ENCODE data around the gene PLPP7. TPM values are rescaled to one million over a fixed set of nuclear protein-coding genes. Genes with fewer than 3 reads are reported as not detected.

The PLPP7 gene
- total RNA-seq, 3 donors from 2014 or later: 0.58 to 9.7 (median 1.0) TPM

DNA sequence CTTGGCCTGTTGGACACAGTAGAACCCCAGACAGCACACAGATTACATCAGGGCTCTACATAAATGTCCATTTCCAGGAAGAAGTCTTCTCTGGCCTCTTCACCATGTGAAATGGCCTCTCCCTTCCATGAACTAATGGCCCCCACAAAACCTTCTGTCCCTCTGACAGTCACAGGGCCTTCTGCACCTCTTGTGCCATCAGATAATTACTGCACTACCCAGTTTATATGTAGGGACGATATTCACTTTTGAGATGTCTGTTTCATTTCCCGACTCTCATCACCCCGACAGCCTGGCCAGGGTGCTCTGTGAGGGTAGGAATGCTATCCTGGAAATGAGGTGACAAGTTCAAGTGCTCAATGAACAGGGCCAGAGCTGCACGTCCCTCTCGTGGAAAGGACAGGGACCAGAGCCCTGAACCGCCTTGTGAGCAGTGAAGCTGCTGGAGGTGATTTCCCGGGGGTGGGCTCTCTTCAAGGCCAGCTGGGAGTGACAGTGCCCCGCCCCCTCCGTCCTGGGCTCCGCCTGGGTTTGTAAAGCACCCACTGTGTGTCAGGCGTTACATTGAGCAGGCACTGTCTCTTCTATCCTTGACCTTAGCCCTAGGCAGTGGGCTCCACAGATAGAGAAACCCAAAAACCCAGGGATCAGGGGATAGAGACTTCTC, 10.2 kb upstream of the PLPP7 start:
- intact Hi-C loops (cut with DNase I, micrococcal nuclease): no loop called here
- H3K9me3 ChIP-seq: no peaks in the 10 kb centered on the region
- peak in 1 of 3 donors; percentile 47 for DNase-seq
- no peak overlapping the region for H3K4me3 ChIP-seq
- peaks cover 4% of the 10 kb centered on the region for H3K4me1 ChIP-seq (ENCODE audit: low read depth)
- no peak for ATAC-seq
- no peak for TF ChIP-seq CTCF (IDR thresholded peaks at IDR 0.05)
- no peaks in the 10 kb centered on the region for H3K36me3 ChIP-seq (ENCODE audit: low read depth)

DNA sequence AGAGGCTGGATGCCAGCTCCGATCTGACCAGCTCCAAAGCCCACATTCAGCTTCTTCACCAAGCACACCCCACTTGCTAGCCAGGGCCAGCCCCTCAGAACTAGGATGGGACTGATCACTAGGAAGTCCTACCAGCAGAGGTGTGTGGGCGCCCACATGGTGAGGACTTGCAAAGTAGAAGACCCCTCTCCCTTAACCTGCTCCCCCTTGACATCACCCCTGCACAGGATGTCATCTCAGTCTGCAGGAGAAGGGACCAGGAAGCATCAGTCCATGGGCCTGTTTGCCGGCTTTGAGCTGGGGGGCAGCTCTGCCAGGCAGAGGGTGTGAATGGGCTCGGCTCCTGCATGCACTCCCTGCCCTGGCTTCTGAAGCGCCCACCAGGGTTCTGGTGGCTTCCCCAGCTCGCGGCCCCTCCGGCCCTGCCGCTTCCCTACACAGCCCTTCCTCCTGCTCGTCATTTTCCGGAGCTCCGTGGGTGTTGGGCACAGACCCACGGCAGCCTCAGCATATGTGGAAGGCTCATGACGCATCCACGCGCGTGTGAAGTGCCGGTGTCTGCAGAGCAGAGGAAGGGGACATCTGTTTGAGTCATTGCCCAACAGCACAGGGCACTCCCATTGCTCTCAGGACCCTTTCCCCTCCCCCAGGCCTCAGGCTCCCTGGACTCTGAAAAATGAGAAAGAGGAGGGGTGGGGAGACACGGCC, 9.5 kb upstream of the PLPP7 start:
- intact Hi-C loops (cut with DNase I, micrococcal nuclease): no loop called here
- no peak for TF ChIP-seq CTCF (IDR thresholded peaks at IDR 0.05)
- H3K4me3 ChIP-seq: no peak overlapping the region
- H3K9me3 ChIP-seq: no peaks in the 10 kb centered on the region
- DNase-seq (no peak), ATAC-seq (no peak)
- no peaks in the 10 kb centered on the region for H3K36me3 ChIP-seq (ENCODE audit: low read depth)
- H3K4me1 ChIP-seq (ENCODE audit: low read depth): peaks cover 4% of the 10 kb centered on the region

- no peaks in the 10 kb centered on the region for H3K36me3 ChIP-seq (ENCODE audit: low read depth)
- DNase-seq: no peak
- TF ChIP-seq CTCF (IDR thresholded peaks at IDR 0.05): no peak
- no peaks in the 10 kb centered on the region for H3K9me3 ChIP-seq
- intact Hi-C loops (cut with DNase I, micrococcal nuclease): no loop called here
- H3K4me3 ChIP-seq: no peak overlapping the region
- ATAC-seq: no peak
- H3K4me1 ChIP-seq (ENCODE audit: low read depth): peaks cover 4% of the 10 kb centered on the region
These were observed 8.9 kb upstream of the PLPP7 start for GRCh38 chr9:131280660-131281059.

GRCh38 chr9:131281119-131281965, 8.2 kb upstream of the PLPP7 start:
- Histone ChIP-seq H3K4me1 (ENCODE audit: low read depth) (peaks cover under 1% of the 10 kb centered on the region), H3K36me3 (ENCODE audit: low read depth) (no peaks in the 10 kb centered on the region), H3K4me3 (no peak overlapping the region), H3K9me3 (no peaks in the 10 kb centered on the region)
- DNase-seq (no peak), ATAC-seq (no peak)
- TF ChIP-seq CTCF (IDR thresholded peaks at IDR 0.05): no peak
- intact Hi-C loops (cut with DNase I, micrococcal nuclease): no loop called here

GRCh38 chr9:131282175-131282574, 7.3 kb upstream of the PLPP7 start:
- intact Hi-C loops (cut with DNase I, micrococcal nuclease): no loop called here
- no peak for DNase-seq
- Histone ChIP-seq H3K4me3 (no peak overlapping the region), H3K9me3 (no peaks in the 10 kb centered on the region), H3K36me3 (ENCODE audit: low read depth) (no peaks in the 10 kb centered on the region), H3K4me1 (ENCODE audit: low read depth) (no peaks in the 10 kb centered on the region)
- no peak for ATAC-seq
- no peak for TF ChIP-seq CTCF (IDR thresholded peaks at IDR 0.05)

All from mucosa of descending colon (tissue), 3 donors.